HG03565 (cell line): Measurements from ENCODE around the gene ADAMTS9.
A peak's percentile ranks its signal among the peaks of the same experiment; 100 is the strongest.

Source experiments
- ATAC-seq: cut with Tn5 transposase; IDR thresholded peaks from one replicate; pipeline ENCODE4 v1.9.1; 2021; ENCODE audit warnings: mild to moderate bottlenecking, moderate library complexity; ENCODE audit not compliant: unreplicated experiment

Gene ADAMTS9

DNA sequence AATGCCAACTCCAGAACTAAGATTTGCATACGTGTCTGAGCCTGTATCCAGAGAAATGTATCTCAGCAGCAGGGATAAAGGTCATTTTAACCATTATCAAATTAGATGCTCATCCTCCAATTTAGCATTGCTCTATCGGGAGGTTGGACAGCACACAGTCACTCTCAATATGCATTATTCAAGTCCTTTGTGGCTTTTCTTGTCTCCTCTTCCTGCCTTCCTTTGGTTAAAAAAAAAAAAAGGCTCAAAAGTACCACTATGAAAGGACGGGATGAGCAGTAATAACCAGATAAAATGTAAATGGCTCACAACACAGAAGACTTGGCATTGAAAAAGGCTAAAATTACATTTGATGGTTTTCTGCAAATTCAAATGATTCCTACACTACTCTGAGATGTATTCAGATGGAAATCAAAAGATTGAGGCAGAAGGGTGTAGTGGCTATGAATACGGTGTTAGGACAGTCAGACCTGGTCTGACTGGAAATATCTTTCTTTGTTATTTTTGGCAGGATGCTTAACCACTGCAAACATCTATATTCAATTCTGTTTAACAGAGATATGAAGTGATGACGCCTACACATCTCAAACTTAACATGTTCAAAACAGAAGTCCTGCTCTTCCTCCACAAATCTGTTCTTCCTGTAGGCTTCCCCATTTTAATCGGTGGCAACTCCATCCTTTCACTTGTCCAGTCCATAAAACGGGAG is 109.6 kb downstream of the ADAMTS9 start:
- no peak for ATAC-seq

DNA sequence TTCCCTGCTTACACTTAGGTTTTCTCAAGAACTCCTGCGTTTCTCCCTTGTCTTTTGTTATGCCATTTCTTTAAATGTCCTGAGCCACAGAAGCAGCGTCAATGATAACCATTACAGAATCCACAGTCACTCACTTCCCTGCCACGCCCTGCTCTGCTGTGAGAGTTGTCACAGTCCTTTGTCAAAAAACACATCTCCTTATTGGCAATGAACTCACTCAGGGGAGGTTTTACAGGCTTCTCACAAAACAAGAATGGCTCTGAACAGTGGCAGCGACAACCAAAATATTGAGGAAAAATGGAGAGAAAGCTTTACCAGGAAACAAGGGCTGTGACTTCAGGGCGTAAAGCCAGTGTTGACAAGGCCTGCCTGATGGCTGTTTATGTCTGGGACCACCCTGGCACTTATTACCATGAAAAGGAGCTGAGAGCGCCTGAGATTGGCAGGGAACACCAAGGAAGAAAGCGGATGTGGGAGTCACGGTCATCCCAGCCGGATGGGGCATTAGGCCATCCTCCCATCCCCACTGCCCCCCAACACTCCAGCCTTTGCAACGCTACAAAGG is 111.5 kb downstream of the ADAMTS9 start:
- no peak for ATAC-seq

DNA sequence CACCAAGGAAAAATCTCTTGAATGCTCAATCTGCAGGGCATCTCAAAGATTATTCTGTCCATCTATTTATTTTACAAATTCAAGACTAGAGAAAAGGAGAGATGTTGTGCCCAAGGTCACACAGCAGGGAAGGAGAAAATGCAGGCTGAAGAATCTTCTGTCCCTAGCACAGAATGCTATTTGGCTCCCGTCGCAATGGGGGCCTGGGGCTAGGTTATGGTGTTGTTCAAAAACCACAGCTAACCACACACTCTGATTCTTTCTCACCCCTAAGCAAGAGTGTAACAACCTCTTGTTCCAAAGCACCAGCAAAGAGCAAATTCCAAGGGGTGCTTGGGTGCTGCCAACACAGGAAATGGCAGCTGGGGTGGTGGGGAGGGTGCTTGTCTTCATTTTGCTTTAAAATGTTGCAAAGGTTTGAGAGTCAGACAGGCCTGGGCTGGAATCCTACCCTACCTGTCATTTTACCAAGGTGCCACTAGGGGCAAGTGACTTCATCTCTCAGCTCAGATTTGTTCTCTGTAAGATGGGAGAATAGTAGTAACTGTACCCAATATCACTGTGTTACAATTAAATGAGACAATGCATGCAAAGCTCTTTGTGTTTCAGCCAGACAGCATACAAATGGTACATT is 112.5 kb downstream of the ADAMTS9 start:
- peak; percentile 90 for ATAC-seq

DNA sequence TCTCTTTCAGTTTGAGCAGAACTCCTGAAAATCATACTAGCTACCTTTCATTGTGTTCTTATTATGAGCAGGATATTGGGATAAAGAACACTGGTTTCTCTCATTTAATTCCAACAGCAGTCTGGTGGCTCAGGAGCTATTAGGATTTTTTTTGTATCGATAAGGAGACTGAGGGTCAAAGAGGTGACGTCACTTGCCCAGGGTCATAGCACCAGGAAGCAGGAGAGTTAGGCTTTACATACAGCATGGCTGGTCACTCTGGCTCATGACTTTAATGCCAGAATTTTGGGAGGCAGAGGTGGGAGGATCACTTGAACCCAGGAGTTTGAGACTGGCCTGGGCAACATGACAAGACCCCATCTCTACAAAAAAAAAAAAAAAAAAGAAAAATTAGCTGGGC is 113.6 kb downstream of the ADAMTS9 start:
- no peak for ATAC-seq

DNA sequence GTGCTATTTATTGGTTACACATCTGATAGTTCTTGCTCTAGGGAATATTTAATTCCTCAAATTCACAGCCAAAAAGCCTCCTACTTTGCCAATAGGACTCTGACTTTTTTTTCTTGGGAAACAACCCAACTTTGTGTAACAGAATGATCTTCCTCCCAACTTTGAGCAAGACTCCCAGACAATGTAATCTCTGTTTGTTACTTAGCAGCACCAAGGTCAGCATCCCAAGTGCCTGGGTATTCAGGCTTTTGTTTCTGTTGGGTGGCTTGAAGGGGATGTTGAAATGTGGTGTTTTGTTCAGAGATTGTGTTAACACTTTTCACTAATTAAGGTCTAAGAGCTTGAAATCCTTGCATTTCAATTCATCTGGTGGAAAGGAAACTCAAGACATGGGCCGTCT is 115.8 kb downstream of the ADAMTS9 start:
- no peak for ATAC-seq

DNA sequence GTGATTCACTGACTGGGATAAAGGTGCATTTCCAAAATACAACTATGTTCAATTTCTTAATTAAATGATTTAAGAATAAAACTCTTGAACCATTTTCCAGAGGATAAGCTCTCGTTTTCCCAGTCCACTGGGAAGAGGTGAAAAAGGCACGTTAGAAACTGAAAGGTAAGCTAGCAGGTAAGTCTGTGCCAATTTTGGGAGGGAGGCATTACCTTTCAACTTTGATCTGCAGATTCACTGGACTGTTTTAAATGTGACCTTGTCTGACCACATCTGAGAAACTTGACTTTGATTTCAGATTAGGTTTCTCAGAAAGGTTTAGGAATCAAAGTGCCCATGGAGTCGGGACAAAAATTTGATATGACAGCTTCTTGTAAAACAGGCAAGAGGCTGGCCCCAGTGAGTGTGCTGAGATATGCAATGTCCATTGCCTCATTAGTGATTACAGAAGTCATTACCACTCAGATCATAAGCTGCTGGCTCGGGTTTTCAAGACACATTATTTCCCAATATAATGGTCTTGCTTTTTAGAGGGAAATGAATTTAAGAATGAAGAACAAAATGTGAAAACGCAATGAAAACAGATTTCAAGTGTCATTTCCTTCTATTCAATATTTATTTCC is 118.8 kb downstream of the ADAMTS9 start:
- ATAC-seq = no peak

DNA sequence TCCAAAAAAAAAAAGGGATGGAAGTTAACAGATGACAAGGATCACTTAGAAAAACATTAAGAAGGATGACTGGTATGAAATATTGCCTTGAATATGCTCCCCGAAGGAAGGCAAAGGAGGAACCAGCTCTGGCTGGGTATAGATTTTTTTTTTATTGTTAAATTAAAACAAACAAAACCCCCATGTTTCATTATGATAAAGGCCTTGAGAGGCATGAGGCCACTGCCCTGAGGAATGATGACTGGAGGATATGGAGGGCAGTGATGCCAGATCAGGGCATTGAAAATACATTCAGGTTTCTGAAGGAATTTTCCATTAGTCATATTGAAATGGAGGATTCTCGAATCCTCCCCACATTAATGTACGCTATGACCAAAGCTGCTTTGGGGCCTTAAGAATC is 120.9 kb downstream of the ADAMTS9 start:
- ATAC-seq = no peak

DNA sequence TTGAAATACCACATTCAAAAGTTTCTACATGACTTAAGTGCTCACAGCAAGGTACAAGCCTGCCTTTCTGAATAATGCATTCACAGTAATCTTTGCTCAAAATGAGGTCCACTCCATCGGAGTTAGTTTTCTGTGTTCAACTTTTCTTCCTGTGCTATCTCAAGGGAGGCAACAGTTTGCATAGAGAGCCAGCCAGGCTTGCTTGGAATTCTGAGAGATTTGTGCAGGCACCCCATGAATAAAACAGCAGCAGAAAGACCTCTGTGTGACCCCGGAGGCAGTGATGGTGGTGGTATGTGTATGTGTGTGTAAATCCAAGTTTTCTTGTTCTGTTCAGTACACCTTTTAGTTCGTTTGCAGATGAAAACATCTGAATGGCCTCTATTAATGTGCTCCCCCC is 124.0 kb downstream of the ADAMTS9 start:
- ATAC-seq = no peak

DNA sequence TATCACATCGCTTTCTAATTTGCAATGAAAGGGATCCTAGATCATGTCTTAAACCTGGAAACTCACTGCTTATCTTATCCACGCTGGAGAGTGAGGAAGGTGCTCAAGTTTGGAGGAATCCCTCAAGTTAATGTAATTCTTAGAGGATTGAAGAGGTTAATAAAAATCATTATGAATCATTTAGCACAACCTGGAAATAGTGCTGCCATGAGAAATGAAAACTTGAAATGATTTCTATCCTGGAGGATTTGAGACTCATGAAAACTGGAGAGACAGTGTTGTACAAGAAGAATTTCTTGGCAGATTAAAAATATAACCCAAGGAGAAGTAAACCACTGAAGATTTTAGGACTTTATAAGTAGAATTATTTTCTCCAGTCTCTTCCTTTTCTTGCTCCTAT is 125.9 kb downstream of the ADAMTS9 start:
- ATAC-seq = no peak

DNA sequence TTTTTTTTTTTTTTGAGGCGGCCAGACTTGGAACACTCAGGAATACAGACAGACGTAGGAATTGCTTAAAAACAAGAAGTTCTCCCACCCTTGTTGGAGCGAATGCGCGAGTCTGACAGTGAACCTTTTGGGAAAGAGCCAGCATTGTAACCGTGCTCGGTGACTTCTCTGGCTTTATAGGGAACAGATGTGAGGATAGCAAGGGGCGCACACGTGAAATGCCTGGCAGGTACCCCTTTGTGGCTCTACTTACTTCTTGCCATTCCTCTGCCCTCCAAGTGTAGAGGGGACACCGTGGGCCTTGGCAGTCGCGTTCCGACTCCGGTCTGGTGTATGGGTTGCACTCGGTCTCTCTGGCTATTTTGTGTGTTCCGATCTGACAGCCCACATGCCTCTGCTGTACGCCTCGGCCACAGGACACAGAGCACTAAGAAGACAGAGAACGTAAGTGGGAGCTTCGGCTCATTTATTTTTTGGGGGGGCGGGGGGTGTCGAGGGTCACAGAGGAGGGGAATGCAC is 126.4 kb downstream of the ADAMTS9 start:
- no peak for ATAC-seq

DNA sequence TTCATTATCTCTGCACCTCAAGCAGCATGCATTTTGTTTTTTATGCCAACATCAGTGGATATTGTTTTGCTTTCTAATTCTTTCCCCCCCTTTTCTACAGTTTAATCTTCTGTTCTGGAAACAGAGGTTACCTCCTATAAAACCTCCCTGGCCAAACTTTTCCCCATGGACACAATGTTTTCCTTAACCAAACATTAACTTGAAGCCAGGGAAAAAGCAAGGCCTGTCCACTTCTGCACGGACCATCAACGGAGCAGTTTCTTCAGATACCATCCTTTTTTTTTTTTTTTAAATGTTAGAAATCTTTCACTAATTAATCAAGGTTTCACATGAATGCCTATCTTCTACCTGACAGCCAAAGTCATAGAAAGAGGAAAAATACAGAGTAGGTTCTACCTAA is 127.0 kb downstream of the ADAMTS9 start:
- no peak for ATAC-seq

DNA sequence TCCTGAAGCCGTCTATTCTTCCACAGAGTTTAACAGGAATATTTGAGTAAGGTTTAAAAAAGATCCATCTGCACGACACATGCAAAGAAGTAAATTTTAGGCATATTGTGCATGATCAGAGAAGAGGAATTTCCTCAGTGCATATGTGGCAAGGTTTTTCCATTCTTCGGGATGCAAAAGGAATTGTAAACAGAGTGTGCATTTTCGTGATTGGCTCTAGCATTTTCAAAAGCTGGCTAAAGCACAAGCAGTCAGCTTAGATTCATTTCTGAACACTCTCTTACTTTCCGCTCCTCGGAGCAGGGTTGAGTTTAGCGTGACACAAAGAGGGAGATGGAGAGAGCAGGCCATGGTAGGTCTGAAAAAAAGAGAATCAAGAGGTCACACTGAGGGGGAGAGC is 128.2 kb downstream of the ADAMTS9 start:
- no peak for ATAC-seq

DNA sequence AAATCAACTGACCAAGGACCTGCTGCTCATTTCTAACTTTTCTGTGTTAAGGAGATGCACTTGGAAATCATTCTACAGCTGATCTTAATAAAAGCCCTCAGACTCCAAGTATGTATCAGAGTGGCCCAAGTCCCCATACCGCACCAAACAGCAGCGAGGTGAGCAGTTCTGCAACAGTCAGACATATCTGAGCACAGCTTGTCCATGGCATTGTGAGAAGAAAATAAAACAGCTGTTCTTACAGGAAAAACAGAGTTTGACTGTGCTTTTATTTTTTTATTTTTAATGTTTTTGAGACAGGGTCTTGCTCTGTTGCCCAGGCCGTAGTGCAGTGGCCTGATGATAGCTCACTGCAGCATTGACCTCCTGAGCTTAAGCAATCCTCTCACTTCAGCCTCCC is 131.8 kb downstream of the ADAMTS9 start:
- no peak for ATAC-seq

DNA sequence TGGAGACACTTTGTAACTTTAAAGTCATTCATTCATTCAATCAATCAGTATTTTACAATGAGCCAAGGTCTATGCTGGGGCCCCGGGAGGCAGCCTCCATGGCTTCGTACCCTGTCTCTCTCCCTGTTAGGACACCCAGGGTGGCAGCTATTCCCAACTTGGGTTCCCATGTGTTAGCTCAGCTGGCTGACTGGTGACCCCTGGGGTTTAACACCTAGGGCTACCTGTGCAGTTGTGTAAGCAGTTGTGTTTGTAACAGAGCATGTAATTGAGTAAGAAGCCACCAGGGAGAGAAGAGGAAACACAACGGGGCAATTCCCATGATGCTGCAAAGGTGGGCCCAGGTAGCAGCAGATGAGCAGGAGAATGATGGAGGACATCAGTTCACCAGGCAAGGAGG is 132.4 kb downstream of the ADAMTS9 start:
- no peak for ATAC-seq

DNA sequence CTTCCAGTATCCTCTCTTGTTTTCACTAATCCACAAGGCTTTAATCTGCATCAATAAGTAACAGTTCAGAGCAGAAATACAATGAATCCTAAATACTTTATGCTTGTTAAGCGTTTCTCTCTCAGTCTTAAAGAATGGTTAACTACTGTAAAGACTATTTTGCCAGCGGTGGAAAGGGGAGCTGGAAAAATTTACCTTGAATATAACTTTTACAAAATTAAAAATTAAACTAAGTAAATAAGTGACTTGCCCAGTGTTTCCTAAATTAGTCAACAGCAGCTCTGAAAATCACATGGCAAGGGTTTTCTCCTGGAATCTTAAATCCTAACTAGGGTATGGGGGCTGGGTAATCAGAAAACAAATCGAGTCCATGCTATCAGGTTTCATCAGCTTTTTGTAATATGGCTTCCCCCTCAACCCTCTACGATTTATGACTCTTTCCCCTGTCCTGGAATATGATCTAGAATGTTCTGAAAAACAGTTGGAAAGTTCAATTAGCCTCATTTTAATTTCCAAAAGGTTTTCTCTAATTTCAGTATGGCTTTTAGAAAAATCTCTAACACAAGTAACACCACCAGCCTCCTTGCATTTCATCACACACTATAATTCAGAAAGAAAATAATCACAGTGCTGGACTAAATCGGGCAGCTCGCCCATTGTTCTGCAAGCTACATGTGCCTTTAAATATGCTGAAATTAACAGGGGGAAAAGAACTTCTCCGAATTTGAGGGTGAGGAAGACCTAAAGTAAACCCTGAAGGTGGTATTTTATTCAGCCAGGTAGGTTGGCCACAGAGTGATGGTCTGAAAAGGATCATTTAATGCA is 133.5 kb downstream of the ADAMTS9 start:
- ATAC-seq = no peak

DNA sequence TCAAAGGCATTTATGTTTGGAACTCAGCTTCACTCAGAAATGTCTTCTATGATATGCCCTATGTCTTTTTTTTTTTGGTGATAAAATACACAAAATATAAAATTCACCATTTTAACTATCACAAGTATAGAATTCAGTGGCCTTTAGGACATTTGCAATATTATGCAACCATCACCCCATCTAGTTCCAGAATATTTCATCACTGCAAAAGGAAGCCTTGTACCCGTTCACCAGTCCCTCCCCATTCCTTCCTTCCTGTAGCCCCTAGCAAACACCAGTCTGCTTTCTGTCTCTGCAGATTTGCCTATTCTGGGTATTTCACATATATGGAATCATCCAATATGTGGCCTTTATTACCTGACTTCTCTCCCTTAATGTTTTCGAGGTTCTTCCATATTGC is 134.8 kb downstream of the ADAMTS9 start:
- ATAC-seq = no peak

DNA sequence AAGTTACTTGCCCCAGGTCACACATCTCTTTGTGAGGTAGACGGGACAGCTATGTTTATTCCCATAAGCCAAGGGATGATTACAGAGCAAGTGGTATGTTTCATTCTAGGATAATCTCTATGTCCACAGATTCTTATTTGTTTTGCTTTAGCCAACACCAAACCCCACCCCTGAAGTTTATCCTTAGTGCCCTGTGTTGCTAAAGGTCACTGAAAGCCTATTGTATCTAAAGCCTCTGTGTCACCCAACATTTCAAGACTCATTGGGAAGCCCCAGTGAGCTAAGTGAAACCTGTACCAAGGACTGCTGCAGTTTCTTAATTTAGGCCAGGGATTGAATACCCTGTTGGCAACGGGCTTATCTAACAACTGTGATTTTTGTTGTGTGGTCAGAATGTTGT is 135.6 kb downstream of the ADAMTS9 start:
- no peak for ATAC-seq

DNA sequence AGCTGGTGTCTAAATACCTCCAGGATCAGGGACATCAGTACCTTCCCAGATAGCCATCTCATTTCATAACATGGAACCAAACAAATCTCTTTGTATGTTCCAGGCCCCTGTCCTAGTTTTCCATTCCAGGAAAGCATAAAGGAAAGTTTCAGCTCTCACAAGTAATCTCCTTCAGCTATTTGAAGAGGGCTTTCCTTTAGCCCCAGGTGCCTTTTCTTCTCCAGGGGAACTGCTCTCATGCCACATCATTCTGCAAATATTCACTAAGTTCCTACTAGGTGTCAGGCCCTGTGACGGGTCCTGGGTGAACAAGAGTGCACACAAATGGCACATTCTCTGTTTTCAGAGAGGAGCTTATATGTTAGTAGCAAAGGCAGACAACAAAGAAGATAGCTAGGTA is 136.1 kb downstream of the ADAMTS9 start:
- no peak for ATAC-seq

DNA sequence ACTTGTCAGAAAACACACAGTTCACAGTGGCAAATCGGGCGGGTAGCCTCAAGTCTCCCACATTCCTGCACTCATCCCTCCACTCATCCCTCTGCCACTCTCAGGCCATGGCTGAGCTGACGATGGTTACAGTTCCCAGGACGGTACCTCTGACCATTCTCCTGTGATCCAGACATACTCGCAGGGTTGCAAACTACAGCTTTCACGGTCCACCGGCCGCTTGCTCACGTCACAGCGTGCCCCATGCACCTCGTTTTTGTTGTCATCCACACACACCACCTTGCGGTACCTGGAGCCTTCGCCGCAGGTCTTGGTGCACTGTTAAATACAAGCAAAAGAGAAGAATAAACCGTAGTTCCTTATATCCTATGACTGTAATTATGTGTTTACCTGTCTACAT is 137.1 kb downstream of the ADAMTS9 start:
- no peak for ATAC-seq

DNA sequence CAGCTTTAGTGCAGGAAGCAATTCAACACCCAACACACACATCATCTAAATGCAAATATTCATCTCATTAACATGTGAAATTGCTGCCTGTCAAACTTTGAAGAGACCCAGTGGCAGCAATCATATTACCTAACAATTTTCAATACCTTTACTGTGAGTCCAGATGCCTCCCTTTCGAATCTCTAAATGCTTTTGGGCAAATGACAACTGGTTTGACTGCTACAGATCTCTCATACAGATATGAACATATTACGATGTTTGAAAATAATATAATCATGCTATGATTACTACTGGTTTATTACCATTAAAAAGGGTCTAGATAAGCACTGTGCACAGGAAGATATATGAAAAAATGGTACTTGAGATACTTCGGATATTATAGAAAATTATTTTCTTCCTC is 137.9 kb downstream of the ADAMTS9 start:
- no peak for ATAC-seq
